HepG2 (cell line): ENCODE measurements around the gene PPP2R2D. TPM values are rescaled to one million over a fixed set of nuclear protein-coding genes. Genes with fewer than 3 reads are reported as not detected.

Source experiments
- ASH2L ChIP-seq: fragments of 300-600, 200-600 bp; sonication (generic); IDR thresholded peaks from 2 replicates; pipeline ENCODE4 v1.7.0; 2017; ENCODE audit warnings: low read depth, mild to moderate bottlenecking, moderate library complexity, mixed read lengths, low read length; ENCODE audit not compliant: insufficient read length
- ATF1 ChIP-seq: IDR thresholded peaks from 2 replicates; pipeline ENCODE4 v1.6.1; 2016; ENCODE audit warnings: mild to moderate bottlenecking, control low read depth
- EEA1 ChIP-seq: sonication (generic); formaldehyde crosslinking; IDR thresholded peaks from 2 replicates; pipeline ENCODE4 v1.5.1; 2020; ENCODE audit warnings: mild to moderate bottlenecking, missing genetic modification reagents, borderline replicate concordance
- ESRRA ChIP-seq: sonication (generic); formaldehyde crosslinking; IDR thresholded peaks from 2 replicates; pipeline ENCODE4 v1.5.1; 2020; ENCODE audit warnings: mild to moderate bottlenecking, low read depth, missing genetic modification reagents
- HDAC2 ChIP-seq: sonication (generic); formaldehyde crosslinking; IDR thresholded peaks from 2 replicates; pipeline ENCODE4 v1.4.0; 2020; ENCODE audit warnings: missing genetic modification reagents
- HNRNPLL ChIP-seq: fragments of 200-400 bp; formaldehyde crosslinking; IDR thresholded peaks from 2 replicates; pipeline ENCODE4 v1.6.1; 2017; ENCODE audit warnings: mild to moderate bottlenecking, low read depth, low read length; ENCODE audit not compliant: poor library complexity, severe bottlenecking
- HOXA9 ChIP-seq: sonication (generic); formaldehyde crosslinking; IDR thresholded peaks from 2 replicates; pipeline ENCODE4 v1.8.1; 2022; ENCODE audit warnings: missing genetic modification reagents, mild to moderate bottlenecking, moderate library complexity, borderline replicate concordance
- JUND ChIP-seq: sonication (generic); formaldehyde crosslinking; IDR thresholded peaks from 2 replicates; pipeline ENCODE4 v1.8.0; 2022; ENCODE audit warnings: mild to moderate bottlenecking, missing genetic modification reagents
- KDM3A ChIP-seq: IDR thresholded peaks from 2 replicates; pipeline ENCODE4 v1.6.1; 2018; ENCODE audit warnings: low read depth, missing compliant biosample characterization
- KDM4B ChIP-seq: sonication (generic); formaldehyde crosslinking; IDR thresholded peaks from 2 replicates; pipeline ENCODE4 v1.4.0; 2020; ENCODE audit warnings: missing genetic modification reagents
- KLF11 ChIP-seq: IDR thresholded peaks from 2 replicates; pipeline ENCODE4 v1.6.1; 2016; ENCODE audit warnings: missing compliant biosample characterization
- PHF8 ChIP-seq: sonication (generic); formaldehyde crosslinking; IDR thresholded peaks from 2 replicates; pipeline ENCODE4 v1.5.0; 2020; ENCODE audit warnings: missing genetic modification reagents
- RNF2 ChIP-seq: fragments of 450-650 bp; conservative IDR thresholded peaks from 2 replicates; pipeline ENCODE4 v1.6.1; 2016; ENCODE audit warnings: low read depth
- SAP130 ChIP-seq: IDR thresholded peaks from 2 replicates; pipeline ENCODE4 v1.6.1; 2016; ENCODE audit warnings: low read depth
- SATB2 ChIP-seq: sonication (generic); formaldehyde crosslinking; IDR thresholded peaks from 2 replicates; pipeline ENCODE4 v1.5.0; 2020; ENCODE audit warnings: missing genetic modification reagents
- TBX2 ChIP-seq: sonication (generic); formaldehyde crosslinking; IDR thresholded peaks from 2 replicates; pipeline ENCODE4 v1.5.0; 2020; ENCODE audit warnings: missing genetic modification reagents, mild to moderate bottlenecking, borderline replicate concordance
- YEATS4 ChIP-seq: sonication (generic); formaldehyde crosslinking; IDR thresholded peaks from 2 replicates; pipeline ENCODE4 v1.4.0; 2020; ENCODE audit warnings: missing genetic modification reagents, borderline replicate concordance
- ZBTB21 ChIP-seq: sonication (generic); formaldehyde crosslinking; IDR thresholded peaks from 2 replicates; pipeline ENCODE4 v1.4.0; 2020; ENCODE audit warnings: missing genetic modification reagents
- ZBTB7A ChIP-seq: sonication (generic); formaldehyde crosslinking; IDR thresholded peaks from 2 replicates; pipeline ENCODE4 v1.8.0; 2022; ENCODE audit warnings: mild to moderate bottlenecking, missing genetic modification reagents
- ZFP82 ChIP-seq: sonication (generic); formaldehyde crosslinking; IDR thresholded peaks from 2 replicates; pipeline ENCODE4 v1.5.1; 2020; ENCODE audit warnings: mild to moderate bottlenecking, missing genetic modification reagents, borderline replicate concordance
- ZNF430 ChIP-seq: sonication (generic); formaldehyde crosslinking; IDR thresholded peaks from 2 replicates; pipeline ENCODE4 v1.9.0; 2021; ENCODE audit warnings: mild to moderate bottlenecking, missing genetic modification reagents
- ZNF510 ChIP-seq: sonication (generic); formaldehyde crosslinking; IDR thresholded peaks from 2 replicates; pipeline ENCODE4 v1.4.0; 2020; ENCODE audit warnings: low read depth, mild to moderate bottlenecking, missing genetic modification reagents
- ZNF567 ChIP-seq: sonication (generic); formaldehyde crosslinking; IDR thresholded peaks from 2 replicates; pipeline ENCODE4 v1.8.1; 2023; ENCODE audit warnings: mild to moderate bottlenecking, missing genetic modification reagents, borderline replicate concordance
- ZNF614 ChIP-seq: IDR thresholded peaks from 2 replicates; pipeline ENCODE4 v1.6.1; 2018; ENCODE audit warnings: missing biosample characterization, missing genetic modification reagents, inconsistent platforms, borderline replicate concordance
- ZNF766 ChIP-seq: sonication (generic); formaldehyde crosslinking; IDR thresholded peaks from 2 replicates; pipeline ENCODE4 v1.5.0; 2020; ENCODE audit warnings: missing genetic modification reagents, borderline replicate concordance
- ZNF773 ChIP-seq: sonication (generic); formaldehyde crosslinking; IDR thresholded peaks from 2 replicates; pipeline ENCODE4 v1.4.0; 2020; ENCODE audit warnings: missing genetic modification reagents, borderline replicate concordance
- polyA plus RNA-seq, 8 experiments: library from polyadenylated mRNA; depleted of rRNA in 3 of 8; stranded (reverse) in 7 of 8; unstranded in 1 of 8; fragments of >200 nt; fragmentation: Illumina TruSeq in 4 of 8; extraction: Trizol in 4 of 8; gene quantifications; 2 replicates each; pipeline versions ENCODE4 v1.2.1 to v1.2.3, GENCODE V29; 2011 to 2016; ENCODE audit warnings: low read depth in 4 of 8, missing spikeins in 1 of 8, mixed read lengths in 1 of 8; ENCODE audit not compliant: insufficient read depth in 1 of 8
- total RNA-seq, 5 experiments: library from RNA; depleted of rRNA; stranded (reverse); fragments of >200 nt; fragmentation: Illumina TruSeq; extraction: Trizol; gene quantifications; 2 replicates each; pipeline ENCODE4 v1.2.3, GENCODE V29; 2016; ENCODE audit warnings: low read depth in 1 of 5
- TF ChIP-seq, protein P1 (sequence below): sonication (generic); formaldehyde crosslinking; IDR thresholded peaks from 2 replicates; pipeline ENCODE4 v1.5.1; 2020; ENCODE audit warnings: missing genetic modification reagents, mild to moderate bottlenecking, borderline replicate concordance
- TF ChIP-seq, protein P2 (sequence below): sonication (generic); formaldehyde crosslinking; IDR thresholded peaks from 2 replicates; pipeline ENCODE4 v1.4.0; 2020; ENCODE audit warnings: missing genetic modification reagents

Gene PPP2R2D
- total and polyA plus RNA-seq, 2 of the 13 experiments (the other 11 are each of a cell fraction or from before 2014, with no cell fraction given), result 32.7 to 33.2 TPM

DNA sequence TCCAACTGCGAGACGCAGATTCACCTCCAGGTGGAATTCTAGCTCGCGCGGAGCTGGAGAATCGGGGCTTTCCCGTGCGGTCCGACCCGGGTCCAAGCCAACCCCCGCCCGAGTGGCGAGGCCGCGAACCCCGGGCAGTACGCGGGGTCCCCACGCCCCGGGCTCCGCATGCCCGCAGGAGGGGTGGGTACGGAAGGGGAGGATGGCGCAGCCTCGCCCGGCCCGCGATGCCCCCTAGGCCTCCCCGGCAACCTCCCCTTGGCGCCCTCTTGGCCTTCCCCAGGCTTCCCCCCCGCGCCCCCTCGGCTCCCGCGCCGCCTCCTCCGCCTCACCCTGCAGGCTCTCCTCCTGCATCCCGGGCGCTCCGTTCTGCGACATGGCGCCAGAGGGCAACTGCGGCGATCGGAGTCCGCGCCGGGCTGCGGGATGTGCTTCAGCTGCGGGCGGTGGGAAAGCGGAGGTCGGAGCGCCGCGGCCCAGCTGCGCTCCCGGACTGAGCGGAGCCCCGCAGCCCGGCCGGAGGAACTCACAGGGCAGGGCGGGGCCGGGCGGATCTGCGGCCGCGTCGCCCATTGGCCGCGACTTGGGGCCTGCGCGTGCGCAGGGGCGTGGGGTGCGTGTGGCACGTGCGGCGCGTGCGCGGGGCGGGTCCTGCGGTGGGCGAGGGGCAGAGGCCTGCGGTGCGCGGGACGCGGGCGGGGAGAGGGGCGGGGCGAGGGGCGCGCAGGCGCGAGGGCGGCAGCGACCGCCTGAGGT lies 80.8 kb downstream of the PPP2R2D start, which contains the start of gene BNIP3 (continued):
- TF ChIP-seq ZNF567 (CRISPR knock-in tag), result peak; percentile 78; the same call in 1 of the 2 replicates
- TF ChIP-seq ZNF773 (CRISPR knock-in tag), result peak; percentile 26; the same call in 1 of the 2 replicates
- TF ChIP-seq HNRNPLL, result peak; percentile 65
- 0 out of 2 replicates have a peak, but pooled peaks have one; percentile 14 for TF ChIP-seq TBX2 (CRISPR knock-in tag)
- TF ChIP-seq SAP130 (CRISPR knock-in tag), result peak; percentile 87
- no peak; the same call in 1 of the 2 replicates for TF ChIP-seq RNF2
- peak; percentile 24; the same call in 1 of the 2 replicates for TF ChIP-seq HDAC2 (CRISPR knock-in tag)
- TF ChIP-seq KDM3A (CRISPR knock-in tag), result peak; percentile 56; the same call in 1 of the 2 replicates
- peak; percentile 87 for TF ChIP-seq YEATS4 (CRISPR knock-in tag)
- TF ChIP-seq, protein P1, sequence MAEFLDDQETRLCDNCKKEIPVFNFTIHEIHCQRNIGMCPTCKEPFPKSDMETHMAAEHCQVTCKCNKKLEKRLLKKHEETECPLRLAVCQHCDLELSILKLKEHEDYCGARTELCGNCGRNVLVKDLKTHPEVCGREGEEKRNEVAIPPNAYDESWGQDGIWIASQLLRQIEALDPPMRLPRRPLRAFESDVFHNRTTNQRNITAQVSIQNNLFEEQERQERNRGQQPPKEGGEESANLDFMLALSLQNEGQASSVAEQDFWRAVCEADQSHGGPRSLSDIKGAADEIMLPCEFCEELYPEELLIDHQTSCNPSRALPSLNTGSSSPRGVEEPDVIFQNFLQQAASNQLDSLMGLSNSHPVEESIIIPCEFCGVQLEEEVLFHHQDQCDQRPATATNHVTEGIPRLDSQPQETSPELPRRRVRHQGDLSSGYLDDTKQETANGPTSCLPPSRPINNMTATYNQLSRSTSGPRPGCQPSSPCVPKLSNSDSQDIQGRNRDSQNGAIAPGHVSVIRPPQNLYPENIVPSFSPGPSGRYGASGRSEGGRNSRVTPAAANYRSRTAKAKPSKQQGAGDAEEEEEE, result no peak
- TF ChIP-seq JUND (CRISPR knock-in tag), result peak; percentile 38; the same call in 1 of the 2 replicates
- TF ChIP-seq ZBTB7A (CRISPR knock-in tag), result 0 out of 2 replicates have a peak, but pooled peaks have one; percentile 15
- TF ChIP-seq ESRRA (CRISPR knock-in tag), result peak; percentile 4; the same call in 1 of the 2 replicates
- peak; percentile 72; the same call in 1 of the 2 replicates for TF ChIP-seq HOXA9 (CRISPR knock-in tag)
- TF ChIP-seq ZFP82, result 0 out of 2 replicates have a peak, but pooled peaks have one; percentile 27
- TF ChIP-seq SATB2 (CRISPR knock-in tag), result peak; percentile 51
- TF ChIP-seq ZNF510, result no peak; the same call in 1 of the 2 replicates
- TF ChIP-seq, protein P2, sequence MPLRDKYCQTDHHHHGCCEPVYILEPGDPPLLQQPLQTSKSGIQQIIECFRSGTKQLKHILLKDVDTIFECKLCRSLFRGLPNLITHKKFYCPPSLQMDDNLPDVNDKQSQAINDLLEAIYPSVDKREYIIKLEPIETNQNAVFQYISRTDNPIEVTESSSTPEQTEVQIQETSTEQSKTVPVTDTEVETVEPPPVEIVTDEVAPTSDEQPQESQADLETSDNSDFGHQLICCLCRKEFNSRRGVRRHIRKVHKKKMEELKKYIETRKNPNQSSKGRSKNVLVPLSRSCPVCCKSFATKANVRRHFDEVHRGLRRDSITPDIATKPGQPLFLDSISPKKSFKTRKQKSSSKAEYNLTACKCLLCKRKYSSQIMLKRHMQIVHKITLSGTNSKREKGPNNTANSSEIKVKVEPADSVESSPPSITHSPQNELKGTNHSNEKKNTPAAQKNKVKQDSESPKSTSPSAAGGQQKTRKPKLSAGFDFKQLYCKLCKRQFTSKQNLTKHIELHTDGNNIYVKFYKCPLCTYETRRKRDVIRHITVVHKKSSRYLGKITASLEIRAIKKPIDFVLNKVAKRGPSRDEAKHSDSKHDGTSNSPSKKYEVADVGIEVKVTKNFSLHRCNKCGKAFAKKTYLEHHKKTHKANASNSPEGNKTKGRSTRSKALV (CRISPR knock-in tag), result peak; percentile 79
- no peak for TF ChIP-seq ATF1 (CRISPR knock-in tag)
- TF ChIP-seq ZNF766, result 0 out of 2 replicates have a peak, but pooled peaks have one; percentile 49
- TF ChIP-seq PHF8 (CRISPR knock-in tag), result peak; percentile 92
- TF ChIP-seq KDM4B (CRISPR knock-in tag), result peak; percentile 19; the same call in 1 of the 2 replicates
- peak; percentile 57 for TF ChIP-seq EEA1 (CRISPR knock-in tag)
- TF ChIP-seq KLF11 (CRISPR knock-in tag), result no peak
- TF ChIP-seq ZBTB21, result no peak
- no peak for TF ChIP-seq ZNF614 (CRISPR knock-in tag)
- TF ChIP-seq ASH2L, result peak; percentile 46
- TF ChIP-seq ZNF430 (CRISPR knock-in tag), result peak; percentile 87; the same call in 1 of the 2 replicates
